RWPE2 (cell line): ENCODE results near the gene TFPI.

Experiments
- ATAC-seq: fragments of 200-7000 bp; cut with Tn5 transposase; 3 replicates; pipeline ENCODE4 v1.9.1; 2021; ENCODE audit warnings: low read depth
- DNase-seq: peaks from one replicate; pipeline ENCODE4 v3.0.0-alpha.2; 2020; ENCODE audit warnings: low spot score
- H3K27ac ChIP-seq: fragments of 450-650 bp; 2 replicates; pipeline ENCODE4 v1.5.1; 2017; ENCODE audit warnings: mild to moderate bottlenecking; ENCODE audit not compliant: poor library complexity, severe bottlenecking
- H3K27me3 ChIP-seq: fragments of 250-450 bp; sonication (Bioruptor Pico); 2 replicates; pipeline ENCODE4 v1.5.1; 2021; ENCODE audit warnings: mild to moderate bottlenecking, moderate library complexity; ENCODE audit not compliant: insufficient read depth, poor library complexity, severe bottlenecking
- H3K36me3 ChIP-seq: fragments of 250-450 bp; sonication (Bioruptor Pico); 2 replicates; pipeline ENCODE4 v1.5.1; 2020; ENCODE audit warnings: low read depth, mild to moderate bottlenecking, moderate library complexity
- H3K4me1 ChIP-seq: fragments of 250-450 bp; sonication (Bioruptor Pico); 2 replicates; pipeline ENCODE4 v1.5.1; 2021; ENCODE audit warnings: mild to moderate bottlenecking, moderate library complexity; ENCODE audit not compliant: insufficient read depth, poor library complexity, severe bottlenecking
- H3K4me3 ChIP-seq: fragments of 250-450 bp; sonication (Bioruptor Pico); 2 replicates; pipeline ENCODE4 v1.5.1; 2021; ENCODE audit warnings: mild to moderate bottlenecking, moderate library complexity; ENCODE audit not compliant: severe bottlenecking
- H3K9me3 ChIP-seq: fragments of 250-450 bp; sonication (Bioruptor Pico); 2 replicates; pipeline ENCODE4 v1.5.1; 2021; ENCODE audit warnings: mild to moderate bottlenecking, moderate library complexity; ENCODE audit not compliant: severe bottlenecking
- CTCF ChIP-seq: fragments of 450-650 bp; IDR thresholded peaks from one replicate; pipeline ENCODE4 v1.5.1; 2017; ENCODE audit warnings: mild to moderate bottlenecking, moderate library complexity; ENCODE audit not compliant: poor library complexity, severe bottlenecking

TFPI gene

GRCh38 chr2:187549193-187549592 lies 5.0 kb downstream of the TFPI start:
- DNase-seq = no peak
- no peak for ATAC-seq

DNA sequence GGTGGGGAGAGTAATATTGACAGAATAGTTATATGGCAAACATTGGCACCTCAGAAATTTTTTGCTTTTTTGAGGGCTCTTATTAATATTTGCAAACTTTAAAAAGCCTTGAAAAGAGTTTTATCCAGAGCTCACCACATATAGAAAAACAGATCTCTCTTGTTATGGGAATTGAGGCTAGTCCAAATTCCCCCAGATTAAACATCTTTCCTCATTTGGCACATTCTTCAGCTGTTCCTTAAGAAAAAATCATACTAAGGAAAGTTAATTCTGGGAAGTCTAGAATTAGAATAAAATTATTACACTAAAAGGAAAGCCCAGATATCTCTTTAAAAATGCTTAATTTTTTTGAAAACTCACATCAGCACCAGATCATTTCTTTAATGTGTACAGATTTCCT lies 5.6 kb downstream of the TFPI start:
- H3K9me3 ChIP-seq = no peaks in the 10 kb centered on the region
- no peak for DNase-seq
- no peak for TF ChIP-seq CTCF
- H3K27me3 ChIP-seq = no peaks in the 10 kb centered on the region
- peaks cover 66% of the 10 kb centered on the region for H3K4me1 ChIP-seq
- no peaks in the 10 kb centered on the region for H3K36me3 ChIP-seq
- H3K4me3 ChIP-seq = no peak overlapping the region
- no peak for ATAC-seq
- H3K27ac ChIP-seq = no peak overlapping the region

More at GRCh38 chr2:187549193-187549592, 5.0 kb downstream of the TFPI start:
- H3K9me3 ChIP-seq = no peaks in the 10 kb centered on the region
- no peaks in the 10 kb centered on the region for H3K27me3 ChIP-seq
- TF ChIP-seq CTCF = no peak
- H3K27ac ChIP-seq = no peak overlapping the region
- no peaks in the 10 kb centered on the region for H3K36me3 ChIP-seq
- peaks cover 60% of the 10 kb centered on the region for H3K4me1 ChIP-seq
- no peak overlapping the region for H3K4me3 ChIP-seq

- Histone ChIP-seq H3K27me3 (no peaks in the 10 kb centered on the region), H3K36me3 (no peaks in the 10 kb centered on the region), H3K9me3 (no peaks in the 10 kb centered on the region), H3K4me3 (no peak overlapping the region), H3K4me1 (peaks cover 64% of the 10 kb centered on the region), H3K27ac (peak overlapping the region; percentile 92)
- no peak for DNase-seq
- peak; percentile 77 for ATAC-seq
- TF ChIP-seq CTCF = no peak
These were observed 6.8 kb downstream of the TFPI start for GRCh38 chr2:187547353-187547979.

- TF ChIP-seq CTCF = no peak
- H3K36me3 ChIP-seq = no peaks in the 10 kb centered on the region
- no peaks in the 10 kb centered on the region for H3K27me3 ChIP-seq
- H3K27ac ChIP-seq = peak overlapping the region; percentile 92
- ATAC-seq (no peak), DNase-seq (no peak)
- H3K4me3 ChIP-seq = no peak overlapping the region
- no peaks in the 10 kb centered on the region for H3K9me3 ChIP-seq
- H3K4me1 ChIP-seq = peaks cover 66% of the 10 kb centered on the region
These were observed 7.4 kb downstream of the TFPI start for GRCh38 chr2:187546762-187547333.

DNA sequence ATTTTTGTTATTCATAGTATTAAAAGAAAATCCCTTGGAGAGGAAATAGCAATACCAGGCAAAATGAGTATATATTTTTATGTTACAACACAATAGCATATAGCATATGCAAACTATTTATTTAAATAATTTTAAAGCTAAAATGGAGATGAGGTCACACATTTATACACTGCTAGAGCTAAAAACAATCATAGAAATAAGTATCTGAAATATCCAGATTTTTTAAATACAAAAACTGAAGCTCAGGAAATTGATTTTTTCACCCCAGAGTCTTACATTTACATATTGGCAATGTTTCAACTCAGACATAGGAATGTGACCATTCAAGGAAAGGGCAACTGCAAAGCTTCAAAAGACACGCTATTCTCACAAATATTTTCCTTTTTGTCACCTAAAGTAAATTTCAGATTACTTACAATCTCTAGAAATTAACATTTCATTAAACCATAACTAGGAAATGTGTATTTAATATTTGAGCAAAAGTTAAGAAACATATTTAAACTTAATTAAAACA lies 8.9 kb downstream of the TFPI start:
- Histone ChIP-seq H3K4me3 (no peak overlapping the region), H3K36me3 (no peaks in the 10 kb centered on the region), H3K9me3 (no peaks in the 10 kb centered on the region), H3K27me3 (no peaks in the 10 kb centered on the region), H3K4me1 (peaks cover 80% of the 10 kb centered on the region), H3K27ac (peak overlapping the region; percentile 92)
- ATAC-seq = no peak
- no peak for DNase-seq
- no peak for TF ChIP-seq CTCF
